Measurements from ENCODE around the gene SYN1. TPM values are rescaled to one million over a fixed set of nuclear protein-coding genes. Genes with fewer than 3 reads are reported as not detected.
A peak's percentile ranks its signal among the peaks of the same experiment; 100 is the strongest.

SYN1 gene
- polyA plus RNA-seq, 3 donors: 0.11 to 4.0 (median 0.29) TPM

DNA sequence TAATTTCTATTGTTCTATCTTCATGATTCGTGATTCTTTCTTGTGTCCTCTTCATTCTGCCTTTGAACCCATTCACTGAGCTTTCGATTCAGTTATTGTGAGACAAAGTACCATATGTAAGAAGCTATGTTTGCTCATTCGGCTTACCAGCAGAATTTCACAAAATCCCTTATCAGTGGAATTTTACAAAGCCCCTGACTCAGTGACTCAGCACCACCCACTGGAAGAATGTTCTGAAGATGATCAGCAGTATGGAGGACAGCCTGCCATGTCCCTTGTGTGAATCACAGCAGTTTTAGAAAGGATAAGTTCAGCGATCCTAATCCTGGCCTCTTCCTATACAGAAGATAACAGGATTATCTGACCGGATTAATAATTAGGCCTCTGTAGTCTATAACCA lies 45.1 kb upstream of the SYN1 start:
- H3K4me3 ChIP-seq (replicated peaks in 1 of 3; ENCODE audit: low read depth in 2 of 3, low read length in 3 of 3): no peak overlapping the region
- no peak overlapping the region for H2AFZ ChIP-seq (ENCODE audit: insufficient read depth, low read depth, low read length, poor library complexity, severe bottlenecking)
- H3K4me1 ChIP-seq (ENCODE audit: control insufficient read depth in 1 of 2, insufficient read depth in 2 of 2, low read length in 2 of 2): peaks cover under 1 to 2% of the 10 kb centered on the region in 2 donors
- no peak overlapping the region for H3K4me3 Mint-ChIP-seq
- no peaks in the 10 kb centered on the region for H3K79me2 ChIP-seq (ENCODE audit: insufficient read depth, low read length)
- peaks cover 1 to 11% (median 2%) of the 10 kb centered on the region in 3 donors for H3K27me3 Mint-ChIP-seq (ENCODE audit: low read depth in 3 of 3)
- no peaks in the 10 kb centered on the region for H3K36me3 Mint-ChIP-seq
- no peaks in the 10 kb centered on the region for H3K9me3 ChIP-seq (replicated peaks in 1 of 2; ENCODE audit: control insufficient read depth in 1 of 2, insufficient read depth in 1 of 2, low read length in 2 of 2)
- no peak overlapping the region for H3K27ac ChIP-seq (ENCODE audit: low read depth in 1 of 2, low read length in 2 of 2)
- DNase-seq: no peak
- H3K36me3 ChIP-seq (replicated peaks in 1 of 2; ENCODE audit: control insufficient read depth in 1 of 2, insufficient read depth in 2 of 2, low read length in 2 of 2): no peaks in the 10 kb centered on the region
- no peak for TF ChIP-seq CTCF (IDR thresholded peaks at IDR 0.05)
- H3K9me3 Mint-ChIP-seq: peaks cover 0 to 1% (median 0%) of the 10 kb centered on the region in 7 donors
- 90% methylated on average over 2 of the region's 5 CpGs for WGBS (ENCODE audit: insufficient coverage)
- H3K9ac ChIP-seq (ENCODE audit: insufficient read depth, low read length, poor library complexity, severe bottlenecking): no peak overlapping the region
- H3K4me1 Mint-ChIP-seq: peaks cover 7% of the 10 kb centered on the region
- intact Hi-C loops (cut with micrococcal nuclease): no loop called here
- H3K27me3 ChIP-seq (ENCODE audit: control insufficient read depth in 2 of 2, insufficient read depth in 2 of 2, low read length in 2 of 2): no peaks in the 10 kb centered on the region
- no peaks in the 10 kb centered on the region for H4K20me1 ChIP-seq (ENCODE audit: insufficient read depth, low read length)
- no peak overlapping the region for H3K27ac Mint-ChIP-seq
- H3K4me2 ChIP-seq (replicated peaks; ENCODE audit: extremely low read depth, low read length, poor library complexity, severe bottlenecking): no peak overlapping the region

- H3K36me3 ChIP-seq (replicated peaks in 1 of 2; ENCODE audit: control insufficient read depth in 1 of 2, insufficient read depth in 2 of 2, low read length in 2 of 2): peaks cover 5 to 6% of the 10 kb centered on the region in 2 donors
- H3K9ac ChIP-seq (ENCODE audit: insufficient read depth, low read length, poor library complexity, severe bottlenecking): no peak overlapping the region
- H3K4me1 ChIP-seq (ENCODE audit: control insufficient read depth in 1 of 2, insufficient read depth in 2 of 2, low read length in 2 of 2): peaks cover 9 to 12% of the 10 kb centered on the region in 2 donors
- Mint-ChIP-seq H3K27me3 (ENCODE audit: low read depth in 3 of 3) (peaks cover 0 to 7% (median 2%) of the 10 kb centered on the region in 3 donors), H3K27ac (peak overlapping the region in 2 of 7 donors; percentile 28 to 67), H3K9me3 (peaks cover 0 to 10% (median 6%) of the 10 kb centered on the region in 7 donors), H3K4me3 (no peak overlapping the region), H3K36me3 (peaks cover 1 to 3% of the 10 kb centered on the region in 2 donors), H3K4me1 (peaks cover 15% of the 10 kb centered on the region)
- H3K4me2 ChIP-seq (replicated peaks; ENCODE audit: extremely low read depth, low read length, poor library complexity, severe bottlenecking): no peak overlapping the region
- DNase-seq: peak; percentile 30 to 77 (median 49)
- no peak for TF ChIP-seq CTCF (IDR thresholded peaks at IDR 0.05)
- H3K9me3 ChIP-seq (replicated peaks in 1 of 2; ENCODE audit: control insufficient read depth in 1 of 2, insufficient read depth in 1 of 2, low read length in 2 of 2): no peaks in the 10 kb centered on the region
- no peak overlapping the region for H3K4me3 ChIP-seq (replicated peaks in 1 of 3; ENCODE audit: low read depth in 2 of 3, low read length in 3 of 3)
- H3K79me2 ChIP-seq (ENCODE audit: insufficient read depth, low read length): peaks cover 11% of the 10 kb centered on the region
- no peaks in the 10 kb centered on the region for H3K27me3 ChIP-seq (ENCODE audit: control insufficient read depth in 2 of 2, insufficient read depth in 2 of 2, low read length in 2 of 2)
- WGBS (ENCODE audit: insufficient coverage): no CpG with 5 or more reads among the region's 1 CpG
- intact Hi-C loops (cut with micrococcal nuclease): no loop called here
- H2AFZ ChIP-seq (ENCODE audit: insufficient read depth, low read depth, low read length, poor library complexity, severe bottlenecking): no peak overlapping the region
- peaks cover 3% of the 10 kb centered on the region for H4K20me1 ChIP-seq (ENCODE audit: insufficient read depth, low read length)
- no peak overlapping the region for H3K27ac ChIP-seq (ENCODE audit: low read depth in 1 of 2, low read length in 2 of 2)
These were observed 42.5 kb upstream of the SYN1 start for GRCh38 chrX:47662144-47662657.

All from CD14-positive monocyte (primary cell).